Measurements from ENCODE around the gene KCTD10.

Gene KCTD10, protein sequence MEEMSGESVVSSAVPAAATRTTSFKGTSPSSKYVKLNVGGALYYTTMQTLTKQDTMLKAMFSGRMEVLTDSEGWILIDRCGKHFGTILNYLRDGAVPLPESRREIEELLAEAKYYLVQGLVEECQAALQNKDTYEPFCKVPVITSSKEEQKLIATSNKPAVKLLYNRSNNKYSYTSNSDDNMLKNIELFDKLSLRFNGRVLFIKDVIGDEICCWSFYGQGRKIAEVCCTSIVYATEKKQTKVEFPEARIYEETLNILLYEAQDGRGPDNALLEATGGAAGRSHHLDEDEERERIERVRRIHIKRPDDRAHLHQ

DNA sequence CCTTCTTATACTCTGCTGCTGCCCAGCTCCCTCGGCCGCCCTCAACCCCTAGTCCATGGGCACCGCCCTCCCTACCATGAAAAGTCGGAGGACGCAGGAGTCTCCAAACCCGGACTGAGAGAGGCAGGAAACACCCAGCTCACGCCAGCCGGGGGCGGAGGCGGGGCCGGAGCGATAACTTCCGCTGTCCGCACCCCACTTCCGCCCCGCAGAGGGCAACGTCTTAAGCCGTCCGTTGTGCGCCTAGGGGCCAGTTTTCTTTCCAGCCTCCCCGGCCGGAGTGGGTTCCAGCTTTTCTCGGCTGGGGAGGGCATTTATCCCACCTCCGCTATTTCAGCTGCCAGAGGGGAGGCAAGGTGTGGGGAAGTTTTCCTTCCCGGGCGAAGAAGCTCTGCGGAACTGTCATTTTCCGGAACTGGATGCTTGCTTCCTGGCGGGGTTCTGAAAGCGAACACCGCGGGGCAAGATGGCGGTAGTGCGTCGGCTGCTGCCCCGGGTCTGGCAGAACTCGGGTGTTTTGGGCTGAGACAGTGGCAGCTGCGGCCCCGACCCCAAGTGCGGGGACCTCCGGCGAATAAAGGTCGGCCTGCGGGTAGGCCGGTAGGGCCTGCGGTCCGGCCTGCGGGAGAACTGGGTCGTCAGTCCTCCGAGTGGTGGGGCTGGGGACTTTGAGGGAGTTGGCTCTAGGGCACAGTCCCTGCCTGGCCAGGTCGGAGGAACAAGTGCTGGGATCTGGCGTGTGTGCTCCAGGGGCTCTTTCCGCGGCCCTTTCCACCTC, at the start of gene KCTD10, which contains the start of gene UBE3B:
KCTD10 (minus strand) TSS at position 116 of the 778 bp plus-strand sequence; CDS start at position 78, 38 bp downstream.
UBE3B (plus strand) TSS at position 450 of the 778 bp plus-strand sequence. CDS start 5,918 bp downstream, outside the sequence.
- peak; percentile 84 for DNase-seq

DNA sequence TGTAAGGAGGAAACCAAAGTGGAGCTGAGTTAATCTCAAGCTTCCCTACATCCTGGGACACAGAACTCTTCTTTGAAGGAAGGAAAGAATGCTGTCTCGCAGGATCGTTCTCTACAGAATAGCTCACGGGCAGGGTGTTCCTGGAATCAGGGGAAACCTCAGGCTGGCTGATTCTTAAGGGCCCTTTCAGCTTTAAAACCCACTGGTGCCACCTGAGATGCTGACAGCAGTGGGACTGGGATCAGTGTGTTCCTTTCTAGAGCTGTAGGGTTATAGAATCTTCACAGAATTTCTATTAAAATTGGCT, 48.1 kb upstream of the KCTD10 start:
- no peak for DNase-seq

DNA sequence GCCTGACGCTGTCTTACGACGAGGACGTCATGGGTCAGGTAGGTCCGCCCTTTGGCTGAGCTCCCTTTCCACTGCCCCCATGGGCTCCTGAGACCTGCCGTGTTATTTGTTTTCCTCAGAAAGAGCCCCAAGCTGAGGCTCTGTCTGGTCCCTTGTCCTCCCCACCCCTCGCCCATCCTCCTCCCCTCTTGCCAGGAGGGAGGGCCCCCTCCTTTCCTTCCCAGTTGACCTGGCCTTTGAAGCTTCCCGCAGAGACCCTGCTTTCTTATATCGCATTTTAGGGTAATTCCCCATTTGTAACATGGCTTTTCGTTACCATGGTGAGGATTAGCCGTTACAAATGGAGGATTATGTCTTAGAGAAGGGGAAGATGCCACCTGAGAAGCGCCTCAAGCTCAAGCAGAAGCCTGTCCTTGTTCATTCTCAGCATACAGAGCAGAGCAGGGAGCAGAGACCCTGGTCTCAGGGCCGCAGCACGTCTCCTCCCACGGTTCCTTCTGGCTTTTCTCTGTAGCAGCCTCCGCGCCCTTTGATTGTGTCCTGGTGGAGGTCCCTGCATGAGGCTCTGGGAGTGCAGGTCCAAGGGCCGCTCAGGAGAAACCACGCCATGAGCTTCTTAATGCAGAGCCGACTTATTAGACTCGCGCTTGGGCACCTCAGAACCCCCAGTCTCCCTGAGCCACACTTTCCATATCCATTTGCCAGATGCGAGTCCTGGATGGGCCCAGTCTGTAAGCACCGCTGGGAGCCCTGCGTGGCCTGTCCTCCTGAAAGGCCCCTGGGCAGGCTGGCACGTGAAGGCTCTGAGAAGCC, 47.6 kb upstream of the KCTD10 start:
- no peak for DNase-seq

DNA sequence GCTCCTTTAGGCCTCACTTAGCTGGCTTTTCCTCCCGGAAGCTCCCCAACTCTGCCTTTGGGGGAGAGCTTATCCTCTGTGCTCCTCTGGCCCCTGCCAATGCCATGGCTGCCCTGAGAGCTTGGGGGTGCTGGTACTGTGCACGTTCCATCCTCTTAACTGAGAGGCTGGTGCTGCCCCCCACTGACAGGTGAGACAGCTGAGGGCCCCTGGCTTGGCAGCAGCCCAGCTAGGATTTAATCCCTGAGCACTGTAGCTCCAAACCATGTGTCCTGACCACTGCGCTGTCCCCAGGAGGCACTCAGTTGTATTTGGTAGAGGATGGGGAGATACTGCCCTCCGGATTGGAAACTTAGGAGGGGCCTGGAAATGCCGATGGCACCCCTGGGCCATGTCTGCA, 46.4 kb upstream of the KCTD10 start:
- DNase-seq: peak; percentile 40

DNA sequence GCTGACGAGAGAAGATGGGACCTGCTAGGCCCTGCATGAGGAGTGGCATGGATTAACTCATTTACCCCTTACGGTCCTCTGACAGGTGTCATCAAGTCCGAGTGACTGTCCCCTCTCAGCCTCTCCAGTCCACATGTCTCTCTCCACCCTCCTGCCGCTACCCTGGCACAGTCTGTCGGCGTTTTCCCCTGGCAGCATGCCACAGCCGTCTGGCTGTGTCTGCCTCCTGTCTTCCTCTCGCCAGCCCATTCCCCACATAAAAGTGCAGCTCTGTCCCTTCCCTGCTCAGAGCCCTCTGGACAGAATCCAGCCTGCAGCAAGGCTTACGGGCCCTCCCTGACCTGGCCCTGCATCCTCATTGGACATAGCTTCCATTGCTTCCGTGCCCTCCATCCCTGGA, 46.0 kb upstream of the KCTD10 start:
- peak; percentile 60 for DNase-seq

DNA sequence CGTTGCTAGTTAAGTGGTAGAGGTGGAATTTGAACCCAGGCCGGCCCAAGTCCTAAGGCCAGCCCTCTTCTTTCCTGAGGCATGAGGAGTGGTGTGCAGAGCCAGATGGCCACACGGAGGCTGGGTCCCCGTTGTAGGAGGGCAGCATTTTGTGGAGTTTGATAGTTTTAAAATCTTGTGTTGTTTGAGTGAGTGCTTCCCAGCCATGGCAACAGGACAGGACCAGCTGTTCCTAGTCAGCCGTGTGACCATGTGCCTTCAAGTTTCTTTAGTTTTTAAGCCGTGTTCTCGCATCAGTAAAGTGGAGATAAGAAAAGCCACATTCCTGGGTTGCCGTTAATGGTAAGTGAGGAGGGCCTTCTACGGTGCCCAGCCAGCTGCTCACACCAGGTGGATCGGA, 44.7 kb upstream of the KCTD10 start:
- DNase-seq: no peak

DNA sequence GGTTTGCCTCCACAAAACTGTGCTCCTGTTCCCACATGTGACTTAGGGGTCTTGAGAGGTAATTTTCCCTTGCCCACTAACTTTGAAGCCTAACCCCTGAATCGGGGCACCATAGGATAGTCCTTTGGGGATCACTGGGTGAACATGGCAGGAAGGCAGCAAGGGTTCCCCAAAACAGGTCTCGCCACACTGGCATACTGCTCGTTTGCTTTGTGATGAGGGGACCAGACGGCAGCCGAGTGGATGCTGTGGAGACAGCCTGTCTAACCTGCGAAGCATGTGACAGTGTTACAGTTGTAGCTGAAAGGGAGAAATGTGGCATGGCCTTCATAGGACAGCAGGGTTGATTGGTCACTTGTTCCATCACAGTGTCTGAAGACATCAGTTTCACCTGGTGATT, 42.7 kb upstream of the KCTD10 start:
- no peak for DNase-seq

DNA sequence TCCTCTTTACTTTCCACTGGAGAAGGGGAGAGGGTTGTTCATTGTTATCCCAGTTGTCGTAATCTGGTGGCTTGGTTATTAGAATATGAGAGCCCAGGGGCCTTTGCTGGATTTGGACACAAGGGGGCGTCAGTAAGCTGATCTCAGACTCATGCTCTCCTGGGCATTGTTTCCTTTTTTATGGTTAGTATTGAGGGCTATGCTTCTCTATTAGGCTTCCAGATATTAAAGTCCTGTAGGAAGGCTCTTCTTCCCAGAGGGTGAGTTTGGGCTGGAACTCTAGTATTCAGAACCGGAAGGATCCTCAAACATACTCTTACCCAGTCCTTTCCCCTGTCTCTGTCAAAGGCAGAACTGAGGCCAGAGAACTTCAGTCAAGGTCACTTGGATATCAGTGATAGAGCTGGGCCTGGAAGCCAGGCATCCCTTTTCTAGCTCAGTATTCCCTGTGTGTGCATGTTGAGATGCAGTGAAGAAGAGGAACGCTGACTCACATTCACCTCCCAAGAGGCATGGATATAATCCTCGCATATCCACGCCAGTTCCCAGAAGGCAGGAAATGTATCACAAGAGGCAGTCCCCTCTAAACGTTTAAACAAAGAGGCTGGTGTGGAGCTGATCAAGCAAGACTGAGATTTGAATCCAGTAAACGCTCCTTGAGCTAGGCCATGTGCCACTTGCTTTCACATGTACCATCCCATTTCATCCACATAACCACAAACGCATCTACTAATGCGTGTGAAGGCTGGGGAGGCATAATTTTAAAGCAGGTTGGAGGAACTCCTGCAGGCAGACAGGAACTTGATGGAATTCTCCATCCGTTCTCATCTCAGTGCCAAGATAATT, 41.9 kb upstream of the KCTD10 start:
- DNase-seq: peak; percentile 75

DNA sequence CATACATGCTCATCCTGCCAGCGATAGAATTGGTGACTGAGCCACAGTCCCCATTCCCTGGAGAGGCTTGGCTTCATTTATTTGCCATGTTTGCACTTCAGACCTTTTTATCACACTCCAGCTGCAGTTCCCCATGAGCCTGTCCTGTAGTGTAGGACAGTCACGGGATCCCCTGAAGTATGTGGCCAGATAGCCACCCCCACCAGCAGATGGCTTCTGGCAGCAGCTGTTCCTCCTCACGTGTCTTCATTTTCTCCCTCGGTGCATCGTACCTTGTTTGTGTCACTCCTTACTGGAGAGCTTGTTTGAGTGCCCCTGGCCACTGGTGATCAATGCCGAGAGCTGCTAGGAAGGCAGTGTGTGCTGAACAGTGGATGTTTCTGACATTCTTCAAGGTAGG, 40.5 kb upstream of the KCTD10 start:
- DNase-seq: peak; percentile 28

DNA sequence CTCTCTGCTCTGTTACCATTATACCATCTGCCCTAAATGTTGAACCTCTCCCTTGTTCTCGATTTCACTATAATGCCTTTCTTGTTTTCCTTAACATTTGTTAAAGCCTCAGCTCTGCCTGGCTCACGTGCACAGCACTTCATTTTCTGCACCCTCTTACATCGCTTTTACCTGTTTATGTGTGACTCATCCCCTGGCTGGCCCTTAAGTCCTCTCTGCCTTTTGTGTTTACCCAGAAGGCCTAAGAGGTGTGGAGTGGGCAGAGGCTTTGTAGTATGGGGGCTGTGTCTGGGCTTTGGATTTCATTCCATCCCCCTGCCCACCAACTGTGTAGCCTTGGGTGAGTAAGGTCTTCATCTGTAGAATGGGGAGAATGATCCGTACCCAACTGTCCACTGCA, 36.9 kb upstream of the KCTD10 start:
- peak; percentile 59 for DNase-seq

DNA sequence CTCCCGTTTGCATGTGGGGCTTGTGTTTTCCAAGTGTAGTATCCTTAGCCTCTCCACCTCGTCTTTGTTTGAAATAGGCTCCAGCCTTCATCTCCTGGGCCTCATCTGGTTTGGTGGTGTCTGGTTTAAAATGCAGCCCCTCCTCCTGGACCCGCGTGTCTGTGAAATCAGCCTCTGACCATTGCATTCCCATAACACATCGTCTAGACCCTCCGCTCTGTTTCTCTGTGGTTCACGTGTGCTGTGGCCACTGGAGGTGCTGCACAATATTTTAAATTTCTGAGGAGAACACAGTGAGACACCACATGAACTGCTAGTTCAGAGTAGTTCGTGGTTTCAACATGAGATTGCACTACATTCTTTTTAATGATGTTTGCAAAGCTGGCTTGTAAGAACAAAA, 36.0 kb upstream of the KCTD10 start:
- no peak for DNase-seq

DNA sequence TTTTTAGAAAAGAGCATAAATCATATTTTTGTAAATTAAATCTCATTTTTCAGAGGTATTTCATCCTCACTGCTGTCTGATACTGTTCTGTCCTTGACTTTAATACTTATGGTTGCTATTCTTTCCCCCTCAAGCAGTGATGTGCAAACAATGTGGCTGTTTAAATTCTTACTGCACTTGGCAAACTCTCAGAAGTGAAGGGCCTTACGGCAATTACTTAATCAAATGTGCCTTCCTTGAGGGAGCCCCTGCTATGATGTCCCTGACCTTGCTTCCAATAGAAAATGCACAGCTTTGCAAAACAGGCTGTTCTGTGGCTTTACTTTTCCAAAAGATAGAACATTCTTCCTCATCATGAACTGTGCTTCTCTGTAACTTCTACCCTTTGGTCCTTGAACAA, 35.5 kb upstream of the KCTD10 start:
- DNase-seq: peak; percentile 92

DNA sequence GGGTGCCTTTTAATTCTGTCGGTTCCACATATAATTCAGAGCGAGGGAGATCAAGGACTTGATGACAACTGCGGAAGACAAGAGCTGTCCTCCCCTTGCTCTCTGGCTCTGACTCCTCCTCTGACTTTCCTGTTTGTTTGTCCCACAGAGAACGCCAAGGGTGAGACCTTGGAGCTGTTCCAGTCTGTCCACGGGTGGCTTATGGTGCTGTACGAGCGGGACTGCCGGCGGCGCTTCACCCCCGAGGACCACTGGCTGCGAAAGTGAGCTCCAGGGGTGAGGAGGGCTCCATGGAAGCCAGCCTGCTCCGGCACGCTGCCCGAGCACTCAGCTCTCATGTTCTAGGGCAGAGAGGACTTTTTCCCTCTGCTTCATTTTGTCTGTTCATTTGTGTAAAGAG, 33.1 kb upstream of the KCTD10 start:
- peak; percentile 91 for DNase-seq

DNA sequence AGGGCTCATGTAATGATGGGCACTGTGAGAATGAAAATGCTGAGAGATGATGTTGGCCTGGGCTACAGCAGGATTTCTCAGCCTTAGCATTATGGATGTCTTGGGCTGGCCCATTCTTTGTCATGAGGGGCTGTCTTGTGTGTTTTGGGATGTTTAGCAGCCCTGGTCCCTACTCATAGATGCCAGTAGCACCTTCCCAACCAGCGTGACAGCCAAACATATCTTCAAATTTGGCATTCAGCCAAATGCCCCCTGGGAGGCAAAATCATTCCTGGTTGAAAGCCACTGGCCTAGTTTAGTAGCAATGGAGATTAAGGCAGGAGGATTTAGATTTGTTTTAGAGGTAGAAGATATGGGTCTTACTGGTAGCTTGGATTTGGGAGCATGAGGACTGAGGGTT, 27.0 kb upstream of the KCTD10 start:
- DNase-seq: peak; percentile 44

DNA sequence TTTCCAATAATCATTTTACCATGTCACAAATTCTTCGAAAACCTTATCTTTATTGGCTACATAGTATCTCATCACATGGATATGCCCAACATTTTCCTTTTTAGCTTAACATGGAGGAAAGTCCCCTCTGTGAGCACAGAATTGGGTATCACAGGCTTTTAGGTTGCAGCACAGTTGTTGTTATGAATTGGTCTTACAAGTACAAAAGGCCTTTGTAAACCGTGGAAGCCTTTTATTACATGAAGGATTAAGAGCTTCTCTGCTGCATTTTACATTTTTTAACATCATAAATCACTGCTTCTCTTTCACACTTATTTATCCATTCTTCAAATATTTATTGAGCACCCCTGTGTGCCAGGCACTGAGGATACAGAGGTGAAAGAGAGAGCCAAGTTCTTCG, 26.5 kb upstream of the KCTD10 start:
- DNase-seq: no peak

DNA sequence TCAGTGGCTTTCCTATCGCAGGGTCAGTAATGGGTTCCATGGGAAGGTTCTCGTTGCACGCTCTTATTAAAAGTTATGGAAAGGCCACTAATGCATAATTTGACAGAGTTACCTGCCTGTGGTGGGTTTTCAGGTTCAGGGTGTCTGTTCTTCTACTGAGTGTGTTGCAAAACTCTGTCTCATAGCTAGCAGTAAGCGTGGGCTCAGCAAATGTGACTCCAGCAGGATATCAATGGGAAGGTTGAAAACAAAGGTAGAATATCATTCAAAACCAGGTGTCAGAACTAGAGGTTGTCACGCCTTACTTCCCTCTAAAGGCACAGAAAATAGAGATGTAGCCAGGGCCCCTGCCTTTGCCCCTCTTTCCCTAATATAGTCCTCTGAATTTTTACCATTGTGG, 25.2 kb upstream of the KCTD10 start:
- DNase-seq: no peak

DNA sequence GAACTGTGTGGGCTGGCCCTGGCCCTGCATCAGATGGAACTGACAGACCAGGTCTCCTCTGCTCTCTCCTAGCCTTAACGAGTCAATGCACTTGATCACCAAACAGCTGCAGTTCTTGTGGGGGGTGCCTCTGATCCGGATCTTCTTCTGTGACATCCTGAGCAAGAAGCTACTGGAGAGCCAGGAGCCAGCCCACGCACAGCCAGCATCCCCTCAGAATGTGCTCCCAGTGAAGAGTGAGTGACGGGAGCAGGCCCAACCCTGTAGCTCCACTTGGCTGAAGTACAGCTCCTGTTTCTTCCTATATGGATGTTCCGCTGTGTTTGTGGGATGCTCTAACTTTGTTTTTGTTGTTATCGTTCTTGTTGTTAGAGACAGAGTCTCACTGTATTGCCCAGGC, 24.2 kb upstream of the KCTD10 start:
- DNase-seq: no peak

DNA sequence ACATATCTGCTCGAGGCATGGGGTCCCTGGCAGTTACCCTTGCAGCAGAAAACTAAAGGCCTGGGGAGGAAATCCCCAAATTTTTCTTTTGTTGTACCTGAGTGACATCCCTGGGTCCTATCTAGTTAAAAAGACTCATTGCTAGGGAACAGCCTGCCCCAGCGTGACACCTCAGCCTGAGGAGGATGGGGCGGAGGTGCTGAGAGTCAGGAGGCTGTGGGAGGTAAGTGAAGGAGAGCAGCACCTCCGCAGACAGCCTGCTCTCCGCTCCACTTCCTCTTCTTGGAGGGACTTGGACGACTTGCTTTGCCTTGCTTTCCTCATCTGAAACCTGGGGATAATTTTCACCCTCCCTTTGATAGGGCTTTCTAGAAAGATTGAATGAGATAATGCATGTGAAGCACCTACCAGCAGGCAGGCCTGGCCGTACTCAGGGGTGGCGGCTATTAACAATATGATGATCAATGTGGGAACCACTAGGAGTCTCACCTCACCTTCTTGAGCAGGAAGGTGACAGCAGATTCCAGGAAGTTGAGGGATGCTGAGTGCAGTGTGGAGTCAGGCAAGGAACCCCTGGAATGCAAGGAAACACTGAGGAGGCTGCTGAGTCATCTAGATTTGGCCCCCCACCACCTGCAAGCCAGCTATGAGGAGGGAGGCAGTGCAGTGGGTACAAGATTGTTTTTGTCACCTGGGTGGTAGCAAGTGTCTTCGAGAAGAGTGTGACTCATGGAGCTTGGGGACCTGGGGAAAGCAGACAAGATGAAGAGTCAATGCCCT, 23.5 kb upstream of the KCTD10 start:
- no peak for DNase-seq

DNA sequence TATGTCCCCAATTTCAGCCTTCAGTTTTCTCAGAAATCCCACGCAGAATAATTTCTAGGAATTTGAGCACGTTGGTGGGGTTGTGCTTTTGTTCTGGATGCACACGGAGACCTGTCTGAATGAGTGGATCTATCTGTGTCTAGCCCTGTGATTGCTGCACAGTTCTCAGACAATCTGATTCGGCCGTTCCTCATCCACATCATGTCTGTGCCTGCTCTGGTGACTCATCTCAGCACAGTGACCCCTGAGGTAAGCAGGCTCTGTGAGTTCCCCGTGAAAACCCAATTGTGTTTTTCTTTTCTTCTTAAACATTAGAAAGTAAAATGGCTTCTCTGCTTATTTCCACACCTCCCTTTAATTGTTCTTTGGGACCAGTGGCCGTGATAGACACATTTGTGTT, 20.6 kb upstream of the KCTD10 start:
- DNase-seq: no peak

DNA sequence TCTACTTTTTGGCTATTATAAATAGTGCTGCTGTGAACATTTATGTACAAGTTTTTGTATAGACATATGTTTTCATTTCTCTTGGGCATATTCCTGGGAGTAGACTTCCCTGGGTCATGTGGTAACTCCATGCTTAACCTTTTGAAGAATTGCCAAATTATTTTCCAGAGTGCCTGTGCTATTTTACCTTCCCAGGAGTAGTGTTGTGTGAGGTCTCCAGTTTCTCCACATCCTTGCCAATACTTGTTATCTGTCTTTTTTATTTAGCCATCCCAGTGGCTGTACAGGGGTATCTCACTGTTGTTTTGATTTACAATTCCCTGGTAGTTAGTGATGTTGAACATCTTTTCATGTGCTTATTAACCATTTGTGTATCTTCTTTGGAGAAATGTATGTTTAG, 19.2 kb upstream of the KCTD10 start:
- no peak for DNase-seq

DNA sequence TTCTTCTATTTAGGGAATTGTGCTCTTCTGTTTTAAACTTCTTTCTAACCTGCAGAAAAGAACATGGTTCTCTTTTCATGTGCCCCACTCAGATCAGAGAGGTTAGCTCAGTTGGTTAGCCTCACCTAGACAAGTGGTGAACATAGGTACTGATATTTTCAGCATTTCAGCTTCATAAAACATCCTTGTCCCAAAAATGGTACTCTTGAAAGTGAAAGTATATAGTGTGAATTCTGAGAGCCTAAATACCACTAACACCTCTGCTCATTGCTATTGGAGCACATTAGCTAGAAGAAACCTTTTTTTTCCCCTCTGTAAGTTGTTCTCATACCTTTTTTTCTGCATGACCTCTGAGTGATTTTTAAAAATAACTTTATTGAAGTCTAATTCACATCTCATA, 17.9 kb upstream of the KCTD10 start:
- no peak for DNase-seq

DNA sequence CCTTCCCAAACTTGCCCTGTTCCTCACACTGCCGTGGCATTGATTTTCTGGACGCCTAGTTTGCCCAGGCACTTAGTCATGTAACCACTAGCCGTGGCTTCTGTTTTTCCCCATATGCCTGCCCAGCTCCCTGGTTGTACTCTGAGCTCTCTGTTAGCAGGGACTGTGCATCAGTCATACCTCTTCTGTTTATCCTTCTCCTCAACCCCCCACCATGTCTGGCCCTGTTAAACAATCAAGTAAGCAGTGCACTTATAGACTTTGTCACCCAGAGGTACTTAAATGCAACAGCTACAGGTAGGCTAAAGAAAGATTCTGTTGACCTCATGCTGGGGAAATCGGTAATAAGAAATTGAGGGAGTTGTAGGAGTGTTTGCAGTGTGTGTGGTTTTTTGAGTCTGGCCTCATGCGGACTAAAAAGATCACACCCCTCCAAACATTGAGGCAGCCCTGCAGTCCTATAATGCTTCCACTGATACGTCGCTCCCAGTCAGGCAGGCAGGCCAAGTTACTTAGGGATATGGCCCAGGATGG, 17.3 kb upstream of the KCTD10 start:
- no peak for DNase-seq
